Stimulated activated CD4-positive, alpha-beta T cell treated with anti-CD3 and anti-CD28 coated beads, Interleukin-1b, Interleukin-23, amount 100 ng/mL, for 48 hours (primary cell): ENCODE data around the gene SERINC5.

Experiments
- DNase-seq: peaks from one replicate; pipeline ENCODE4 v3.0.0-alpha.2; 2020

Gene SERINC5

DNA sequence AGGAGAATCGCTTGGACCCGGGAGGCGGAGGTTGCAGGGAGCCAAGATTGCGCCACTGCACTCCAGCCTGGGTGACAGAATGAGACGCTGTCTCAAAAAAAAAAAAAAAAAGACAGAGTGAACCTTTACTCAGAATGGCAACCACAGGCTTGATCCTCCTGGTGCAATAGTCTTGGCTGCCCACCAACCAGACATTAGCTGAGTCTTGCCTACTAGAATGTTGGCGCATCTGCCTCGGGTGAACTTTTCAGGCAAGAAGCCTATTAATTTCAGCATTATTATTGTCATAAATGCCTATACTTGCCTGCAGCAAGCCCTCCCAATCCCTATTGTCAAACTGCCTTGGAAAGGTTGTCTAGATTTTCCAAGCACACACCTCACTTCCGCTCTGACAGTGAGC, 4.2 kb downstream of the SERINC5 start:
- DNase-seq: no peak

DNA sequence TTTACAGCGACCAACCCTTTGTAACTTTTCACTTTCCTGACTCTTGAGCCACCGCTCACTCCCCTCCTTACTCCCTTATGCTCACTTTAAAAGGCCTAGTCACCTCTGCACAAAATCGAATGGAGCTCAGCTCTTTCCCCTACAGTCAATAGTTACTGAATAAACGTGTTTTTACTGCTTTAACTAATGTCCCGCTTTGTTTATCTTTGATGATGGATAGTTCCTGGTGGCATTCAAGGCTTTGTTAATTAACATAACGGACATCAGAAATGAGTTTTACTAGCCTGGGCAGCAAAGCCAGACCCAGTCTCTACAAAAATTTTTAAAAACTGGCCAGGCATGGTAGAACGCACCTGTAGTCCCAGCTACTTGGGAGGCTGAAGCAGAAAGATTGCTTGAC, 5.0 kb downstream of the SERINC5 start:
- DNase-seq: no peak

DNA sequence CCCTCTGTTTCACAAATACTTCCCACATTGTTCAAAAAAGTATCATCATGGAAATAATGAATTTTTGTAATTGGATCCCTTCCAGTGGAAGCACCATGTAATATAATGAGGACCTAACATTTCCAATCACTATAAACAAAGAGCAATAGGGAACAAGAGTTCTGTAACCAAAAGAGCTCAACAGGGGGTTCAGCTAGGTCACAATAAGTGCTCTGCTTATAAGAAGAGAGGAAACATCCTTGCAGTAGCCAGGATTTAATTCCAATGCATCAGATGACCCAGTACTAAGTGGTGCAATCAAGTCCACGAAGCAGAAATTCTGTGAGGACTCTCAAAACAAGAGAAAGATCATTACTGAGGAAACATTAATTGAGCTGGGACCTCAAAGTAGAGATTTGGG, 5.9 kb downstream of the SERINC5 start:
- DNase-seq: no peak

DNA sequence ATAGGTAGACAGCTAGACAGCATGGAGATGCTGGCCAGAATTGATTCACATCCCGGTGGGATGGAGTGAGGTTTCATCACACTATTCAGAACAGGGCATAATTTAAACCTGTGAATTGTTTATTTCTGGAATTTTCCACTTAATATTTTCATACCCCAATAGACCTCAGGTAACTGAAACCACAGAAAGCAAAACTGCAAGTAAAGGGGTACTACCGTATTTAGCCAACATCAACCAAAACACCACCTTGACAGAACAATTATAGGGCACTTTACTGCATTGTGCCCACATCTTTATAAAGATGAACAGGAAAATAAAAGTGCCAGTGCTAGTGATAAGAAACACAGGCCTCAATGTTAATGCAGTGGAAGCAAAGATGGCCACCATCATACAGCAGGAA, 7.5 kb downstream of the SERINC5 start:
- DNase-seq: no peak

DNA sequence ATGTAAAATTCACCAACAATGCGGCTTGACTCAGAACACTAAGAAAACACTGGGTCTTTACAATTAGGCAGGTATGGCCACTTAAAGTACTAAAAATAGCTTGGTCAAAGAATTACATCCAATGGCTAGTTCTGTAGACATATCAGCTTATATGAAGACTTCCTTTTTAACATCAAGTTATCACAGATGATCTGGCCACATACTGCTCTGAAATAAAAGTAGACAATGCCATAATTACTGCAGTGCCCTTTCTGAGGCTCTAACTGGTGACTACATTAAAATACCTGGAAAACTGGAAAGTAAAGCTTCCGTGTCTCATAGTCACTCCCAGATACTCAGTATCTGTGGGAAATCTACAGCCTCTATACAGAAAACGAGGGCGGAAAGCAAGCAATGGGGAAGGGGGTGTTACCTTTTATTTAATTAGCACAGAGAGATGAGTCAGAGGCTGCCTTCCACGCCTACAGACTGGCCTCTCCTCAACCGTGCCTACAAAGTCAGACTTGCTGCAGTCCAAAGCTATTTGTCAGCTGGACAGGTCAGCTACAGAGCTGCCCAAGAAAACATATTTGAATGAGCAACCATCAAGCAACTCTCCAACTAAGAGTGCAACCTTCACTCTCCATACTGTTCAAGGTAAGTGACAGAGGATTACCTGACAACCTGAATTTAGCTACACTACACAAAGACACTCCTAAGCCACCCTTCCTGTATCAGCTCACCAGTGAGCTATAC, 8.7 kb downstream of the SERINC5 start:
- DNase-seq: no peak

DNA sequence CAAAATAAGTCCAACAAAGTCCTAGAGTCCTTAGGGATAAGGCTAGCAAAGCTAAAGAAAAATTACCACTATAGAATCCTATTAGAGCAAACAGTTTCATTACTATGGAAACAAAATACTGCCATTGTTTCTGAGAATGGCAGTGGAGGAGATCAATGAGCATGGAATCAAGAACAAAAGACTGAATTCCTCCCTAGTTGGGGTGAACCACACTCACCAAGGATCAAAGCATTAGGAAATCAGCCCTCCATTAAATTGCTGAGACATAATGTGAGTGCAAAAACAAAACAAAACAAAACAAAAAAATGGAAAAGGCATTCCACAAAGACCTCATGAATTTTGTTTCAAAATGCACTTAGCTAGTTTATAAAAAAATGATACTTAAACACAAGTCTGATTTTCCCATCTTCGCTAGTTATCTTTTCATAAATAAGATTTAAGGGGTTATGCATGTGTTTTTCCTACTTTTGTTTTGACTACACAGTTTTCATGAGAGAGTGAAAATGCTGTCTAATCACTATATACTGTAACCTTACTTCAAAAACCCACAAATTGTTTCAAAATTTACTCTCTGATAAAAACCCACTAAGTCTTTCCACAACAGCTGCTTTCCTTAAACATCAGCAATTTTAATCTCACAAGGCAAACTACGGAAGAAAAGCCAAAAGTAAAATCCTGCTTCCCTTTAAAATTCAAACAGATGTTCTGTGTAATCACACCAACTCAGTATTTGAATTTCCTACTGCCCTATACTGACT, 9.7 kb downstream of the SERINC5 start:
- DNase-seq: no peak

DNA sequence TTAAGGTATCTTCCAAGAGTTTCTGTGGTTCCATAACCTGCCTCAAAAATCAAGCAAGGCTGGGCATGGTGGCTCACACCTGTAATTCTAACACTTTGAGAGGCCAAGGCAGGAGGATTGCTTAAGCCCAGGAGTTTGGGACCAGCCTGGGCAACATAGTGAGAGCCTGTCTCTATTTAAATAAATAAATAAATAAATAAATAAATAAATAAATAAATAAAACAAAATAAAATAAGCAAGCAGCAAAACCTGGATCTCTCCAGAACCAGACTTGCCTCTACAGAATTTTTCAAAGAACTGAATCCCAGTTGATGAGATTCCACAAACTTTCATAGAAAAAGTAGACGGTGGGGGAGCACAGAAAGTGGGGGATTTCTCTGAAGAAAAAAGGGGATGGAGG, 12.3 kb downstream of the SERINC5 start:
- DNase-seq: no peak

DNA sequence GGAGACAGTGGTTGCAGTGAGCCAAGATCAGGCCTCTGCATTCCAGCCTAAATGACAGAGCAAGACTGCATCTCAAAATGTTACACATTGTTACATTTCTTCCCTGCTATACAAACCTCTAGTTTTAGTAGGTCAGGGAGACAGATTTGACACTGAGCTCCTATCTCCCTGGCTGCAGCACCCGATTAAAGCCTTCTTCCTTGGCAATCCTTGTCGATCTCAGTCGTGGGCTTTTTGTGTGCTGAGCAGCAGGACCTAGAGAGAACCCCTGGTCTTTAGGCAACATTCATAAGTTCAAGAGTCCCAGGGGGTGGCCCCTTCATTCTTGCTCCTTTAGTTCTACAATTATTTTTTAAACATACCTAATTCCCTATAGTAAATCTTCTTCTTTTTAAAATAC, 13.0 kb downstream of the SERINC5 start:
- DNase-seq: no peak

DNA sequence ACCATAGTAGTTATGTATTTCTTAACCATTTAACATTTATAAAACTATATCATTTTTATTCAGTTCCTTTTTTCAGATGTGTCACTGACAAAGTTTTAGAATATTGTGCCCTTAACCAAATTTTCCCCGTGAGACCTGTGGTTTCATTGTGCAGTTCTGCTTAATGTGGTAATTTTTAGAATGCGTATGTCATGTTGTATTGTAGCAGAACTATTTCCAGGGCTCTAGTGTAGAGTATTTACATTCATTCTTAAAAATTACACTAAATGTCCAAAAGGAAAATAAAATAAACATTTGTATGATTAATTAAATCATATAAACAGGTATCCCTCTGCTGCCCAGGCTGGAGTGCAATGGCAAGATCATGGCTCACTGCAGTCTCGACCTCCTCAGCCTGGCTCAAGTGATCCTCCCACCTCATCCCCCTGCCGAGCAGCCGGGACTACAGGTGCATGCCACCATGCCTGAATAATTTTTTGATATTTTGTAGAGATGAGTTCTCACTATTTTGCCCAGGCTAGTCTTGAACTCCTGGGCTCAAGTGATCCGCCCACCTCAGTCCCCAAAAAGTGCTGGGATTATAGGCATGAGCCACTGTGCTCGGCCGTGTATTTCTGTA, 15.4 kb downstream of the SERINC5 start:
- DNase-seq: no peak

DNA sequence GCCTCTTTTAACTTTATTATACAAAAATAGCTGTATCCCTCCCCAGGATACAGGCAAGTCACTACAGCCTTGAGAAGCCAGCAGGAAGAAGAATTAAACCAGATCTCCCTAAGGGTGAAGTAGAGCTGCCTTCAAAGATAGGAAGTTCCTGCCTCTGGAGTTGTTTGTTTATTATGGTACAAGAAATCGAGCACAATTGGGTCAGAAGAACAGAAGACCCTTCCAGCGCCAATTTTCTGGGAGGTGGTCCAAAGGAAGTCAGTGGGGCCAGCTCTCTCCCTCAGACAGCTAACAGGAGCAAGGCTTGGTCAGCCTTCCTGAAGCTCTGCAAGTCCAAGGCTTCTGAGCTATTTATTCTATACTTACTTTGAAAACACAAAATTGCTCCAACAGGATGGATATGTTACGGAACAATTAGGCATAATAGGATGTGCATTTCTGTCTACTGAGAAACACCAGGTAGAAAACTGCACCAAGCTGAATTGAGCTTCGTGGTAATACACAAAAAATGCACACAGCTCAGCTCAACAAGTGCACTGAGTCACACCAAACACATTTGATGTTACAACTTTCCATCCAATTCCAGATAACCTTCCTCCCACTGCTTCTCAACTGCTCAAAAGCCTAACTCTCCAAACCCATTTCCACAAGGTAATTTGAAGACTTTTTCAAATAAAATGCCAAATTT, 16.0 kb downstream of the SERINC5 start:
- no peak for DNase-seq

DNA sequence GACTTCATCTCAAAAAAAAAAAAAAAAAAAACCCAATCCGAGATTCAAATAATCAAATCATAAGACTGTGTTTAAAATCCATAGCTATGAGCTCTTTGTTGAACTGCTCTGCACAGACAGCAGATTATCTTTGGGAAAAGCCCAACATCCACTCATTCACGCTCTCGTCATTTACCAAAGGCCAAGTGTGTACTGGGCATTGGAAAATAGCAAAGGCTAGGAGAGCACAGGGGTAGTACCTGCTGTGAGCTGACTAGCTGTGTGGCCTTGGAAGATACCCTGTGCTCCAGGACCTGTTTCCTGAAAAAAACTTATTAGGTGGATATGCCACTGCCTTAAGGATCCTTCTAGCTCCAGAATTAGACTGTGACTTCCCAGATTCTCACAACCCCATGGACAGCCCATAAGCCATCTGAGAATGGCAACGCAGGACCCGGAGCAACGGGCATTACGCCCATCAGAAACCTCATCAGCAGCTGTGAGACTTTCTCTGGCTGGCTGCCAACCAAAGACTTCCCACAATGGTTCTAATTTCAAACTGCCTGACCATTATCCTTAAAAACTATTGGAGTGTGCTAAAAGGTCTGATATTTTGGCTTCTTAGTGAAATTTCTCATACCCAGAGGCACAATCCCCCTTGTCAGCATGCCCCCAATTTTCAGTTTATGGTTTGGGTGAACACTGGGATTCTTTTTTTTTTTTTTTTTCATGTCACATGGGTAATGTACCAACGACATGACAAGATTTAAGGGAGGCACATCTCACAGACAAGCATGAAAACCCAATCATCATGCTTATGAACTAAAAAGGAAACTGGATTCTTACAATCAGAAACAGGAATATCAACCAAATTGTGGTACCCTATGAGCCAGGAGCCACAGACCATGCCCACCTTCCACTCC, 16.8 kb downstream of the SERINC5 start:
- no peak for DNase-seq

DNA sequence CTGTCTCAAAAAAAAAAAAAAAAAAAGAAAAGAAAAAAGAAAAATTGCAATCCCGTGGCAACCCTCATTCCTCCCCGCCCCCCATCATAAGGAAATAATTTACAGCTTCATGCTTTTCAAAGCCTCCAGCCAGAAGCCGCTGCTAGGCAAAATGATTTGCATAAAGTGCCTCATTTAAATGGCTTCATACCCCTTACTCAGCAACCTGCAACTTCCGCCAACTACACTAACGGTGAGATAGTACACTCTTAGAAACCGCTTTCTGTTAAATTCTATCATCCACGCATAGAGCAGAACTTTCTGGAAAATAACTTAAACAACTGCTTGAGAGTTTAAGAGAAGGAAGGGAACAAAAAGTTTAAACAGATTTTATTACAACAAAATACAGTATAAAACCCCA, 17.8 kb downstream of the SERINC5 start:
- peak; percentile 30 for DNase-seq

DNA sequence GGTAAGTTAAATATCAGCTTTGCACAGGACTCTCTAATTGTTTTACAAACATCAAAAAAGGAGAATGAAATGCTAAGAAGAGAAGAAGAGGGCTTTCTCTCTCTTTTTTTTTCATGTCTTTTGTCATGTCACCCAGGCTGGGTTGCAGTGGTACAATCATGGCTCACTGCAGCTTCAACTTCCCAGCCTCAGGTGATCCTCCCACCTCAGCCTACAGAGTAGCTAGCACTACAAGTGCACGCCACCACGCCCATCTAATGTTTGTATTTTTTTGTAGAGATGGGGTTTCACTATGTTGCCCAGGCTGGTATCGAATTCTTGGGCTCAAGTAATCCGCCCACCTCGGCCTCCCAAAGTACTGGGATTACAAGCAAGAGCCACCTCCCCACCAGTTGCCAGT, 18.6 kb downstream of the SERINC5 start:
- no peak for DNase-seq

DNA sequence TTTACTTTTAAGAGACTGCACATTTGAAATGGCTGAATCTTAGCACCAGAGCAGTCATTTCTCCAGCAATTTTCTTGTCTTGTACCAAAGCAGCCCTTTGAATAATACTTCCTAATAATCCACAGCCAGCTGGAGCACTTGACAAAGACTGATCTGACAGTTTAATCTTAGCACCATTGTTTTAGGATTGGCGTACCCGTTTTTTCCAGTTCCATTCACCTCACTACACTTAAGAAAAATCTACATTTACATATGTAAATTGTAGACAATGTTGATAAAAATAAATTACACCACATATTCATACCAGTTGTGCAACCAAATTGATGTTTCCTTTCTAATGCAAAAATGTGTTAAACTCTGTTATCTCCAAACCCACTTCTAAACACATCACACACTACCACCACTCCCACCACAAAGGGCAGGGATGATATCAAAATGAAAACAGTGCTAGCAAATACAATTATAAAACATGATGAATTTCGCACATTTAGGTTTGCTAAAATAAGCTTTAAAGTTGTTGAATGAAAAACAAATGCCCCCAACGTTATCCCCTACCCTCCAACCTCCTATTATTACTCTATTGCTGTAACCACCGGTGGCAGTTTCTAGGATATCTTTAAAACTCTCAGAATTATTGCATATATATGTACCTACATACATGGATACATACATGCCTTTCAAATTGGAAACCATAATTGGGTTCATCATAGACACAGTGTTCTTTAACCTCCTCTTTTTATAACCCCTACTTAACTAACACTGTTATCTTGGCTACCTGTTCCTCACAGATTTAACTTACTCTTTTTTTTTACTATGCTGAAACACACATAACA, 21.5 kb downstream of the SERINC5 start:
- no peak for DNase-seq

DNA sequence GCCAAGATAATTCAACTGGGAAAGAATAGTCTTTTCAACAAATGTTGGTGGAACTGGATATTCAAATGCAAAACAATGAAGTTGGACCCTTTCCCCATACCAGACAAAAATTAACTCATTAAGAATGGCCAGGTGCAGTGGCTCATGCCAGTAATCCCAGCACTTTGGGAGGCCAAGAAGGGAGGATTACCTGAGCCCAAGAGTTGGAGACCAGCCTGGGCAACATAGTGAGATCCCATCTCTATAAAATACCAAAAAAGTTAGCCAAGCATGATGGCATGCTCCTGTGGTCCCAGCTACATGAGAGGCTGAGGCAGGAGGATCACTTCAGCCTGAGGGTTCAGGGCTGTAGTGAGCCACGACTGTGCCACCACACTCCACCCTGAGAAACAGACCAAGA, 24.2 kb downstream of the SERINC5 start:
- no peak for DNase-seq

DNA sequence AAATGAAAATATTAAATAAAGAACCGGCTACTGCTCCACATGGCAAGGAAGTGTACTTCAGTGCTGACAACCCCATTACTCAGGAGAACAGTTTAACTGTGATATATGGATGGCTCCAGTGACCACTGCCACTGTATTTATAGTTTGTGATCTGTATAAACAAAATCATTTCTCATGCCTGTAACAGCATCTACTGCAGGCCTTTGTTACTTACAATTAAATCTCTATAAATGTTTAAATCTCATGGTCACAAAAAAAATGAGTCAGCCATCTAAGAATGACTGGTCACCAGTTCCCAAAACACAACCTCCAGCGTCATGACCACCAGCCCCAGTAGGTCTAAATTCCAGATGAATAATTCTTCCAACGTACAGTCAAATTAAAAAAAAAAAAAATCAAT, 24.6 kb downstream of the SERINC5 start:
- peak; percentile 26 for DNase-seq

DNA sequence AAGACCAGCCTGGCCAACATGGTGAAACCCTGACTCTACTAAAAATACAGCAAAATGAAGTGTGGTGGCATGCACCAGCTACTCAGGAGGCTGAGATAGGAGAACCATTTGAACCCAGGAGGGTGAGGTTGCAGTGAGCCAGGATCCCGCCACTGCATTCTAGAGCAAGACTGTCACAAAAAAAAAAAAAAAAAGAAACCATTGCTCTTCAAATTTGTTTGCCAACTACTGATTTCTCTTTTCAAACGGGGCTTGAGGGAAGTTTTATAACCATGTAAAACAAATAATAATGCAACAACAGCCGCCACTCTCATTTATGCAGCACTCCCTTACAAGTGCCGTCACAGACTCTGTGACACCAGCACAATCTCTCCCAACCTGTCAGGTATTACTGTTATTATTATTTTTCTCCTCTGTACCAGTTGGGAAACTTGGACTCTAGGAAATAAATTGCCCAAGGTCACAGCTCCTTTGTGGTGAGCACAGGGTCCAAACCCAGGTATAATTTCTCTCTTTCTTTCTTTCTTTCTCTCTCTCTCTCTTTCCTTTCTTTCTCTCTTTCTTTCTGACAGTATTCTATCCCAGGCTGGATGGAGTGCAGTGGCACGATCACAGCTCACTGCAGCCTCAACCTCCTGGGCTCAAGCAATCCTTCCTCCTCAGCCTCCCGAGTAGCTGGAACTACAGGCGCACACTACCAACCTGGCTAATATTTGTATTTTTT, 25.4 kb downstream of the SERINC5 start:
- DNase-seq: no peak

DNA sequence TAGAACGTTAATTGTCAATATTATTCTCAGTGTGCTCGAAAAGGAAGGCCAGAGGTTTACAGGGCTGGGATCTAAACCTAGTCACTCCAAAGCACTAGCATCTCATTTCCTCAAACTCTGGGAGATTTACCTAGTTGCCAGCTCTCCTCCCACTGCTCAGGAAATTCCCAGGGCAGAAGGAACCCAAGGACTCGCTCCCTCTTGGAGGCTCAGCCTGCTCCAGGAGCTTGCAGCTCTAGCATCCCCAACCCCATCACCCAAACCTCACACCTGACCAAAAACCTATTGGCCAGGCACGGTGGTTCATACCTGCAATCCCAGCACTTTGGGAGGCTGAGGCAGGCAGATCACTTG, 26.0 kb downstream of the SERINC5 start:
- no peak for DNase-seq

DNA sequence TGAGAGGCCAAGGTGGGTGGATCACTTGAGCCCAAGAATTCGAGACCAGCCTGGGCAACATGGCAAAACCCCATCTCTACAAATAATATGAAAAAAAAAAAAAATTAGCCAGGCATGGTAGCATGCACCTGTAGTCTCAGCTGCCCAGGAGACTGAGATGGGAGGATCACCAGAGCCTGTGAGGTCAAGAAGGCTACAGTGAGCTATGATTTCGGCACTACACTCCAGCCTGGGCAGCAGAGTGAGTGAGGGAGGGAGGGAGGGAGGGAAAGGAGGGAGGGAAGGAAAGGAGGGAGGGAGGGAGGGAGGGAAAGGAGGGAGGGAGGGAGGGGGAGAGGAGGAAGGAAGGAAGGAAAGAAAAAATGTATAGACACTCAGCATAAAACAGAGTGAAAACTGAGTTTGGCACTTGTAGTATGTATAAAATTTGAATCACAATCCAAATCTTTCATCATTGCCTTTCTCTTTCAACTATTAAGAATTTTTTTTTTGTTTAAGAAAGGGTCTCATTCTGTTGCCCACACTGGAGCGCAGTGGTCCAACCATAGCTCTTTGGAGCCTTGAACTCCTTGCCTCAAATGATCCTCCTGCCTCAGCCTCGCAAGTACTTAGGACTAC, 27.8 kb downstream of the SERINC5 start:
- no peak for DNase-seq

DNA sequence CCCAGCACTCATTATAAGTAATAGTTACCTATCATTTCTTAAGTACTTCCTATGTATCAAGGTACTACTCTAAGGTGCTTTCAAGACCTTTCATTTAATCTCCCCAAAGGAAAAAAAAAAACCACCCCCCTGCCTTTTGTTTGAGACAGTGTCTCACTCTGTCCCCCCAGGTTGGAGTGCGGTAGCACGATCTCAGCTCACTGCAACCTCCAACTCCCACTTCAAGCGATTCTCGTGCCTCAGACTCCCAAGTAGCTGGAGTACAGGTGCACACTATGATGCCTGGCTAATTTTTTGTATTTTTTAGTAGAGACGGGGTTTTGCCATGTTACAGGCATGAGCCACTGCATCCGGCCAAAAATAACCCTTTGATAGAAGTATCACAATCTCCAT, 29.9 kb downstream of the SERINC5 start:
- no peak for DNase-seq
